HG02852 (cell line): ENCODE data around the gene SSBP4.
"Not testable (repeated sequence)": the region's sequence is repeated elsewhere in the genome, so short reads cannot be mapped to it uniquely, and the experiment has no call there.

Experiments used
- ATAC-seq: cut with Tn5 transposase; IDR thresholded peaks from one replicate; pipeline ENCODE4 v1.9.1; 2021; ENCODE audit warnings: mild to moderate bottlenecking, moderate library complexity; ENCODE audit not compliant: unreplicated experiment

The SSBP4 gene

DNA sequence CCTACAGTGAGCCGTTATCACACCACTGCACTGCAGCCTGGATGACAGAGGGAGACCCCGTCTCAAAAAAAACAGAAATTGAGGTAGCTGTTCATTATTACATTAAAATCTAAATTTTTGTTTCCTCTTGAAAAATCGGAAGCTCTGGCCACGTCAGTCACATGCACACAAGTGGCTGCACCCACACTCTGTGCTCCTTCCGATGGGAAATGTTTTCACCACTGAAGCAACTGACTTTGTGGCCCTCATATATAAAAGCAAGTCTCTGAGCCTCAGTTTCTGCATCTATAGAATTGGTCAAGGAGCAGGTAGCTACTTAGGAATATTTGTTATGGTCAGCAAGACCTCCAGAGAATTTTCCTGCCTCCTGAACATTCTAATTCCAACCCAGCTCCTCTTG lies 26.3 kb upstream of the SSBP4 start:
- ATAC-seq, result no peak

- no peak for ATAC-seq
These were observed 25.4 kb upstream of the SSBP4 start for GRCh38 chr19:18393836-18394235.

GRCh38 chr19:18396471-18397241 lies 22.5 kb upstream of the SSBP4 start:
- no peak for ATAC-seq

GRCh38 chr19:18397242-18398202 lies 21.7 kb upstream of the SSBP4 start, which contains the start of gene LRRC25:
Gene LRRC25, minus strand, starts transcription at chr19:18397622. Its CDS starts 659 bp downstream, at chr19:18396963.
- ATAC-seq, result no peak

DNA sequence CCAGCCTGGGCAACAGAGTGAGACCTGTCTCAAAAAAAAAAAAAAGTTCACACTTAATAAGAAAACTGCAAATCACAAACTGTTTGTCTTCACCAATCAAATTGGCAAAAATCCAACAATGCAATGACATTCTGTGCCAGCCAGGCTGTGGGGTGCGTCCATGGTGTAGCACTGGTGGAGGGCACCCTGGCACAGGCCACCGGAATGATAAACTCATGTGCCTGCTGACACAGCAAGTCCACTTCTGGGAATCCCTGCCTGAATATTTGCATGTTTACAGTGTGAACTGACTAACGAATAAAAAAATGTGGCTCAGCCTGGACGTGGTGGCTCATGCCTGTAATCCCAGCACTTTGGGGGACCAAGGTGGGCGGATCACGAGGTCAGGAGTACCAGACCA lies 20.2 kb upstream of the SSBP4 start:
- no peak for ATAC-seq

- no peak for ATAC-seq
These were observed 17.6 kb upstream of the SSBP4 start for GRCh38 chr19:18401580-18402112.

DNA sequence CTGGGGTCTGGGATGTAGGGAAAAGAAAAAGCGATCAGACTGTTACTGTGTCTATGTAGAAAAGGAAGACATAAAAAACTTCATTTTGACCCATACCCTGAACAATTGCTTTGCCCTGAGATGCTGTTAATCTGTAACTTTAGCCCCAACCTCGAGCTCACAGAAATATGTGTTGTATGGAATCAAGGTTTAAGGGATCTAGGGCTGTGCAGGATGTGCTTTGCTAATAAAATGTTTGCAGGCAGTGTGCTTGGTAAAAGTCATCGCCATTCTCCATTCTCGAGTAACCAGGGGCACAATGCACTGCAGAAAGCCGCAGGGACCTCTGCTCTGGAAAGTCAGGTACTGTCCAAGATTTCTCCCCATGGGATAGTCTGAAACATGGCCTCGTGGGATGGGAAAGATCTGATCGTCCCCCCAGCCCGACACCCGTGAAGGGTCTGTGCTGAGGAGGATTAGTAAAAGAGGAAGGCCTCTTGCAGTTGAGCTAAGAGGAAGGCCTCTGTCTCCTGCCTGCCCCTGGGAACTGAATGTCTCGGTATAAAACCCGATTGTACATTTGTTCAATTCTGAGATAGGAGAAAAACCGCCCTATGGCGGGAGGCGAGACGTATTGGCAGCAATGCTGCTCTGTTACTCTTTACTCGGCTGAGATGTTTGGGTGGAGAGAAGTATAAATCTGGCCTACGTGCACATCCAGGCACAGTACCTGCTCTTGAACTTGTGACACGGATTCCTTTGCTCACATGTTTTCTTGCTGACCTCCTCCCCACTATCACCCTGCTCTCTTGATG lies 16.5 kb upstream of the SSBP4 start:
- ATAC-seq, result not testable (repeated sequence)

GRCh38 chr19:18405754-18406153 lies 13.4 kb upstream of the SSBP4 start:
- ATAC-seq, result not testable (repeated sequence)

DNA sequence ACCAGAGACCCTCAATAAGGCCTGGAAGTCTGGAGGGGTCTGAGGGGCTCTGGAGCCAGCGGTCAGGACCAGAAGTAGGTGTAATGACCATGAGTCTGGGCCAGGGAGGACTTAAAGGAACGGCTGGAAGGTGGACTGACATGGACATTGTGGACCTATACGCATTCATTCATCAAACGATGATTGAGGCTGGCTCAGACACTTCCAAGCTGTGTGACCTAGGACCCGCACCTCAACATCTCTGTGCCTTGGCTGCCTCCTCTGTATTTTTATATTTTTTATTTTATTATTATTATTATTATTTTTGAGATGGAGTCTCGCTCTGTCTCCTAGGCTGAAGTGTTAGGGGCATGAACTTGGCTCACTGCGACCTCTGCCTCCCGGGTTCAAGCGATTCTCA lies 12.4 kb upstream of the SSBP4 start:
- no peak for ATAC-seq

DNA sequence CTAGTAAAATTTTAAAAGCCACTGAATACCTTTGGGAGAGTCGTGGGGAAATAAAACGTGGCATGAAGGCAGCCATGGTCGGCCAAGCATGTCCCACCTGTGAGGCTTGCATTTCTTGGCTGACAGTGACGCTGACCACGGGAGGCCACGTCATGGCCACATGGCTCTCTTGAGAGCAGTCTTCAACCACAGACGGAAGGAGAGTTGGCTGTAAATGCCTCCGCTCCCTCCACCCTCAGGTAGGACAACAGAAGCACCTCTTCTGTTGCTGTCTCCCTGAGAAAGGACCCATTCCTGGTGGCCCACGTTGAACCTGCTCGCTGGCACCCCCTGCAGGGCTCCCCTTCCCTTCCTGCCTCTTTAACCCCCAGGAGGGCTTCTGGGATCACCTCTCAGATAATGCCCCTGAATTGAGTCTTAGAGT lies 11.1 kb upstream of the SSBP4 start:
- no peak for ATAC-seq

DNA sequence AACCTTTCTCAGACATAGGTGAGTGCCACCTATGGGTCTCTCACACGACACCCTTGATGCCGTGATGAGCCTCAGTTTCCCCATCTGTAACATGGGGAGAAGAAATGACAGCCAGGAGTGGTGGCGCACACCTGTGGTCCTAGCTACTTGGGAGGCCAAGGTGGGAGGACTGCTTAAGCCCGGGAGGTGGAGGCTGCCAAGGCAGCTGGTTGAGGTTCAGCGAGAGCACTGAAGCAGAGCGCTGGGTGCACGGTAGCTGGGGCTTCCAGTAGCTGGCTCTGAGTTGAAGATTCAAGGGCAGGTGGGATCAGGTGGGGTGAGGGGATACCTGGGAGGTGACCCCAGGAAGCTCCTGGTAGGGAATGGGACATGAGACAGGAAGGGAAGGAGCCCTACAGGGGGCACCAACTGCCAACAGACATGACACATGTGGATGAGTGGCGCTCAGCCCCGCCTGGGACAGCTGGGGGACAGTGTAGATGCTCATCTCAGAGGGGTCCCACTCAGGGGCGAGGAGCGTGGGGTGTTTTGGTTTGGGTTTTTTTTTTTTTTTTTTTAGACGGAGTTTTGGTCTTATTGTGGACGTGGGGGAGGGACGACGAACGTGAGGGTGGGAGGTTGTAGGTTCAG lies 6.5 kb upstream of the SSBP4 start:
- ATAC-seq, result no peak

DNA sequence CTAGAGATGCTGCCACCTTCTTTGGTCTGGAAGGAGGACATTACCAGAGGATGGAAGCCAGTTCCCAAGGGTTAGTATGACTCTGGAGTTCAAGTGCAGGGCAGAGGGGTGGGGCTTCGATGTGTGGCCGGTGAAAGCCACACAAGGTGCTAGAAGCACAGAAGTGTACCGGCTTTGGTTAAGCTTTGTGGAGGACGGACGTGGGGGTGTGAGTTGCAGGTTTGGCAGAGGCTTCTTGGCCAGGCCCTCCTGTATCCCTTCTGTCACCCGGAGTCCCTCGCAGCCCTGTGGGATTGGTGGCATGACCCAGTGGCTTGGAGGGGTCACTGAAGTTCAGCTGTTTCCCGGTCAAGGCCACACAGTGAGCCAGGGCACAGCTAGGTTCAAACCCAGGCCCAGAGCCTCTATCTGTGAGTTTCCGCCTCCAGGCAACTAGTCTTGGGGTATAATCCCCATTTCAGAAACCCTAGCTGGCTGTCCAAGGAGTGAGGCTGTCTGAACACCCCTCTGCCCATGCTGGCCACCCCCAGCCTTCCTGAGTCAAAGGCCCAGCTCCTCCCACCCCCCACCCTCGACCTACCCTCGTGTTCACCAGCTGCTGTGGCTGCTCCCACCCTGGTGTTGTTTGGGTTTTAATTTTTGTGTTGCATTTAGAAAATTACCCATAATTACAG lies 4.6 kb upstream of the SSBP4 start:
- no peak for ATAC-seq

DNA sequence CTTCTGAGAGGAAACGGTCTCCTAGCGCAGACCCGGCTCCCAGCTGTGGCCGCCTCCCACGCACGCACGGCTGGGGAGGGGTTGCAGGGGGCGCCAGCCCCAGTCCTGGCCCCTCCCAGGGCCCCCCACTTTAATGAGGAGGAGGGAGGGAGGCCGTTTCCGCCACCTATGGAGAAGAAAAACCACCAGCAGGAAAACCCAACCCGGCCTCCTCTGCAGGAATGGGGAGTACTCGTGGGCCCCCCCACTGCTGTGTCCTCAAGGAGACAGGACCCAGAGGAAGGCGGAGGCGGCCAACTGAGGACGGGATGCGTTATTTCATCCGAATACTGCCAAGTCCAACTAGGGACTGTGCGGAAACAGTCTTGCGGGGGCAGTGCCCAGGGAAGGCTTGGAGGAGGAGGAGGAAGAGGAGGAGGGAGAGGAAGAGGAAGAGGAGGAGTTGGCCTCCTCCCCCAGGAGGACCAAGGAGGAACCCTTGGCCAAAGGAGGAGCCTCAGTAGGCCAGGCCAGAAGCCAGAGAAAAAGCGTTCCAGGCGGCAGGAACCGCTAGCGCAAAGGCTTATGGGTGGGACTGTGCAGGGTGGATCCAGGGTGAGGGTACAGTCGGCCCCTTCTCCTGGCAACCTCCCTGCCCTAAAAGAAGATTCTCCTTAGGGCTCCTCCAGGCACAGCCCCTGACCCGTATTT lies 3.9 kb upstream of the SSBP4 start:
- ATAC-seq, result no peak

- ATAC-seq, result no peak
These were observed 2.4 kb upstream of the SSBP4 start for GRCh38 chr19:18416778-18417249.

DNA sequence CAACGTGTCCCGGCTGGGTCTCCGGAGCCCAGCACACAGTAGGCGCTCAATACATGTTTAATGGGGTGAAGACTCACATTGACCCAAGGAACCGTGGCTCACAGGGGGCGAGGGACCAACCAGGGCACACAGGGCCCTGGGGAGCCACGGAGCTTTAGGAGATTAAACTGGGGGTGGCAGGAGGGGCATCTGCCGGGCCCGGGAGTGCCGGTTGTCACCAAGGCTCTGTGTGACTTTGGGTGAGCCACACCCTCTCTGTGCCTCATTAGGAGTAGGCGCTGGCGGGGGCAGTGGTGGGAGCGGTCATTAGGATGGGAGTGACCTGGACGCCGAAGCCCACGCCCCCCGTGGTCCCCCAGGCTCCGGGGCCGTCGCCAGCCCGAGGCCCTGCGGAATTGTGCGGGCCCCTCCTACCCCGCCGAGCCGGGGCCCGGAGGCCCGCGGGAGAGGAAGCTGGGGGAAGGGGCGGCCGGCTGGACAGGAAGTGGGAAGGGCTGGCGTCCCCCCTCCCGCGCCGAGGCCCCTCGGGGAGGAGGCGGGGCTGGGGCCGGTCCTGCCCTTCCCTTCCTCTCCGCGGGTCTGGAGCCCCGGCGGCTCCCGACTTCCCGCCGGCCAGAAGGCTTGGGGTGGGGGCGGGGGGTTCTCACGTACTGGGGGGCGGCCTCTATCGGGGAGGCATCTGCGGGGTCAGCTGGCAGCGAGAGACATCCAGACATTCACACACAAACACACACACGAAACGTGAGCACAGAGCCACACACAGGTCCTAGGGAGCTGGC lies 1.8 kb upstream of the SSBP4 start:
- ATAC-seq, result no peak

DNA sequence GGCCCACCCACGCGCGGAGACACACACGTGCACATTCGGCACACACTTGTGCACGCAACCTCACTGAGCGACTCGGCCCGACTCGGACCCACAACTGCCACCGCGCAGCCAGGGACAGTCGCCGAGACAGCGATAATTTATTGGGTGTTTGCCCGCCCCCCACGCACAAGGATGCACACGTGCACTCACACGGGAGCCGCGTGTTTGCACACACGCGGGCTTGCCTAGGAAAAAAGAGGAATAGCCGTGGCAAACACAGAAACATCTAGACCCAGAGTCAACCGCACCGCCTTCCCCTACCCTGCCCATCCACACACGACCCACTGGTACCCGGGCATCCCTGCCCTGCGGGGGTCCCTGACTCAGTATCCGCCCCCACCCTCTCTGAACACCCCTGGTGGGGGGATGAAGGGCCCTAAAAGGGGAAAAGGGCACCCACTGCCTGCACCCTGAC lies 1.1 kb upstream of the SSBP4 start:
- ATAC-seq, result no peak

- no peak for ATAC-seq
These were observed 559 bp upstream of the SSBP4 start for GRCh38 chr19:18418483-18419194.
